Stimulated activated CD4-positive, alpha-beta T cell treated with anti-CD3 and anti-CD28 coated beads, TNF-alpha, amount 100 ng/mL, for 1 hour (primary cell): Measurements from ENCODE around the gene ADAMTS20.
"Not testable (repeated sequence)": the region's sequence is repeated elsewhere in the genome, so short reads cannot be mapped to it uniquely, and the experiment has no call there.

Experiments
- DNase-seq, 3 donors: peaks; one replicate each; pipeline ENCODE4 v3.0.0-alpha.2; 2020; ENCODE audit warnings: low read depth in 3 of 3, low spot score in 1 of 3

The ADAMTS20 gene

GRCh38 chr12:43551971-43552559 is at the start of gene ADAMTS20:
TSS of gene ADAMTS20 (minus strand) at chr12:43552203. CDS start at chr12:43551921, 282 bp downstream.
- DNase-seq = no peak

- DNase-seq = no peak
Measured at GRCh38 chr12:43599708-43600107, 47.7 kb upstream of the ADAMTS20 start.

- DNase-seq = no peak
Measured at GRCh38 chr12:43599066-43599465, 47.1 kb upstream of the ADAMTS20 start.

GRCh38 chr12:43590307-43590706 is 38.3 kb upstream of the ADAMTS20 start:
- DNase-seq = no peak

GRCh38 chr12:43586646-43587245 is 34.7 kb upstream of the ADAMTS20 start:
- no peak for DNase-seq

GRCh38 chr12:43585676-43586075 is 33.7 kb upstream of the ADAMTS20 start:
- no peak for DNase-seq

GRCh38 chr12:43580601-43581000 is 28.6 kb upstream of the ADAMTS20 start:
- no peak for DNase-seq

- DNase-seq = no peak
Measured at GRCh38 chr12:43579206-43579605, 27.2 kb upstream of the ADAMTS20 start.

GRCh38 chr12:43578782-43579181 is 26.8 kb upstream of the ADAMTS20 start:
- DNase-seq = no peak

- DNase-seq = no peak
Measured at GRCh38 chr12:43577381-43577780, 25.4 kb upstream of the ADAMTS20 start.

GRCh38 chr12:43576162-43576561 is 24.2 kb upstream of the ADAMTS20 start:
- DNase-seq = no peak

GRCh38 chr12:43571885-43572284 is 19.9 kb upstream of the ADAMTS20 start:
- no peak for DNase-seq

- DNase-seq = no peak
Measured at GRCh38 chr12:43556057-43556456, 4.1 kb upstream of the ADAMTS20 start.

- no peak for DNase-seq
Measured at GRCh38 chr12:43551279-43551970, 578 bp downstream of the ADAMTS20 start.

GRCh38 chr12:43550831-43551271 is 1.2 kb downstream of the ADAMTS20 start:
- DNase-seq = no peak

GRCh38 chr12:43544703-43545102 is 7.3 kb downstream of the ADAMTS20 start:
- no peak for DNase-seq

GRCh38 chr12:43540470-43540869 is 11.5 kb downstream of the ADAMTS20 start:
- DNase-seq = no peak

- DNase-seq = not testable (repeated sequence)
Measured at GRCh38 chr12:43537675-43538074, 14.3 kb downstream of the ADAMTS20 start.

- DNase-seq = no peak
Measured at GRCh38 chr12:43516045-43516444, 36.0 kb downstream of the ADAMTS20 start.

GRCh38 chr12:43501703-43502102 is 50.3 kb downstream of the ADAMTS20 start:
- no peak for DNase-seq

GRCh38 chr12:43493261-43493797 is 58.7 kb downstream of the ADAMTS20 start:
- no peak for DNase-seq
